Stimulated activated CD8-positive, alpha-beta memory T cell treated with anti-CD3 and anti-CD28 coated beads, Interleukin-15, amount 100 ng/mL, for 1 hour (primary cell): ENCODE data around the gene MTSS2.

Experiments
- DNase-seq: peaks from one replicate; pipeline ENCODE4 v3.0.0-alpha.2; 2020; ENCODE audit warnings: low read depth

MTSS2 gene

DNA sequence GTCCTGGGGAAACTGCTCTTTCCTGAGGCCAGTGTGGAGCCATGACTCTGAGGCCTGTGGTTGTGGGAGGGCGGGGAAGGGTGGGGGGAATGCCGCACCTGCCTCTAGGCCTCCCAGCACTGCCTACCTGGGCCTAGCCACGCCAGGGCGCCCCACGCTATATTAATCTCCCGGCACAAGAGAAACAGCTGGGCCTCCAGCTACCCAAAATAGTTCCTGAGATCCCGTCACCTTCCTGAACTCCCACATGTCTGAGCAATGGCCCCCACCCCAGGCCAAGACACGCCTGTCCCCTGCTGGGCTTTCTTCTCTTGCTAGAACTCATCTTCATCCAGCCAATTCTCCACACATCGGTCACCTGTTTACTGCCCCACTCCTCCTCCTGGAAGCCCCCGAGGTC, 13.0 kb upstream of the MTSS2 start:
- no peak for DNase-seq

DNA sequence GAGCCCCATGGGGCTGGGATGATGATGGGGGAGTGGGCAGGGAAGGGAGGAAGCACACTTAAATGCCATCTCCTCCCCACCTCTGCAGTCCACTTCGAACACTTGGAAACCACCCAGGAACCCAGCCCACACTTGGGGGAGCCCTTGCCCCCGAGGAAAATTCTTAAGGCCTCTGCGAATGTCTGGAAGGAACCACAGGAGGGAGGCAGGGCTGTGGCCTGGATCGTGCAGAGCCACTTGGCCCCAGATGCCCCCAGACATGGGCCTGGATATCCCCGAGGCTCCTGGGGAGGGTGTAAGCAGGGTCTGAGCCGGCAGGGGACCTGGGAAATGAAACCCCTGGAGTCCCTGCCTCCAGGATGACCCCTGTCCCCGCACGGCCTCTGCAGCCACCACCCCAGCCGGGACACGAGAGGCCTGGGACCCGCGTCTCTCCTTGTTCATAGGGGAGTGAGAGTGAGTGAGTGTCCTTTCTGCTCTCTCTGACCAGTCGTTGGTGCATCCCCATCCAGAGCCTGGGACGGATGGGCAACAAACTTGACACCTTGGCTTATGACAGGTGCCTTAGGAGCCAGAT, 11.8 kb upstream of the MTSS2 start:
- no peak for DNase-seq

DNA sequence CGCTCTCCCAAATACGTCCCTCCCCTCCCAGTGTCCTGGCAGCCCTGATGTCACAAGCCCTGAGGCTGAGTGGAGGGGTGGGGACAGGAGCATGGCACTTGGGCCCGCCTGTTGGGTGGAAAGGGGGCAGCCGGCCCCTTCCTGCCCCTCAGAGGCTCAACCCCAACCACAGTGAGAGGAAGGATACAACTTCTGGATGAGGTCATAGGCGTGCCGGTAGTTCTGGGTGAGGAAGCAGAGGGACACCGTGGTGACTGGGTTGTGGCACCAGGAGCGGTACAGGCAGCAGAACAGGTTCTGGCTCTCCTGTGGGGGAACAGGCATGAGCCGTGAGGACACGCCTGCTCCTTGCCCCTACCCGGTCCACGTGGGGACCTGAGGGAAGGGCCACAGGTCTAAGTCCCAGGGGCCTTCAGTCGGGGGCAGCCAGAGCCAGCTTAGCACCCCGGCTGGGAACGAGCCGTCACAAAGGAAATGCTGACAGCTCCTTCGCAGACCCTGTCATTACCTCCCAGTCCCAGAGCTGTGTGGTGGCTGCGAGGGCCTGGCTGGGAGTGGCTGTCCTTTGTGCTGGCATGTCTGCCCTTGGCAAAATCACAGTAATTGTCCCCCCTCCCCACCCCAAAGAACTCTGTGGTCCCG, 11.2 kb upstream of the MTSS2 start:
- DNase-seq = no peak

DNA sequence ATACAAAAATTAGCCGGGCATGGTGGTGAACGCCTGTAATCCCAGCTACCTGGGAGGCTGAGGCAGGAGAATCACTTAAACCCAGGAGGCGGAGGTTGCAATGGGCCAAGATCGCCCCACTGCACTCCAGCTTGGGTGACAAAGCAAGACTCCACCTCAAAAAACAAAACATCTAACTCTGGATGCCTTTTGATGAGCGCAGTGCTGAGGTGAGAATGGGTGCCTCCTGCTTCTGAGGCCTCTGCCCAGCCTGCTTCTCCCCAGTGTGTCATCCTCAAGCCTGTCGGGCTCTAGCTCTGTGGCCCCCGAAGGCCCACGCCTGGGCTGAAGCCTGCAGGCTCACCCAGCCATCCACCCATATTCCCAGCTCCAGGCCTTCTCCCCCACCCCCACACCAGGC, 10.5 kb upstream of the MTSS2 start:
- DNase-seq = no peak

DNA sequence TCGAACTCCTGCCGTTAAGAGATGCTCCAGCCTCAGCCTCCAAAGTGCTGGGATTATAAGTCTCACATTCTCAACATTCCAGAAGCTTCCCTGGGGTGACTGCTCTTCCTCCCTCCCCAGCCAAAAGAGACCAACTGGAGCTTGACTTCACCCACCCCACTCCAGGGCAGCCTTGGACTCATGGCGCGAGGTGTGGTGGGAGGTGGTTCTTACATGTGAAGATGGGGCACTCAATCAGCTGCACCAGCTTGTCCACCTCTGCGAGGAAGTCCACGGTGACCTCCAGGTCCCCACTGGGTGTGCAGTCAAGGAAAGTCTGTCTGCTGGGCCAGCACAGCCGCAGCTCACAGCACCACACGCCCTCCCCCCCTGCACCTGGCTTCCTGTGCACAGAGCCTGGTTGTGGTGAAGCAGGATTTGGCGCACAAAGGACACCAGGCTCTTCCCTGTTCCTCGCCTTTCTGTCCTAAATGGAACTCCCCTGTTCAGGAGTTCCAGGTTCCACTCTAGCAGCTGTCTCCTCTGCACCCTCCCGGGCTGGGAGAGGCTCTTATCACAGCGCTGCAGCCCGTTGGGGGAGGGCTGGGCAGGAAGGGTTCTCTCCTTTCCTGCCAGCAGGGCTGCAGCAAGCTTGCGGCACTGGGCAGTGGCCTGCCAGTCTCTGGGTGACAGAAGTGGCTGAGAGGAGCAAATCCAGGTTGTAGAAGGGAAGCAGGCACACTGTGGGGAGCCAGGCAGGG, 9.6 kb upstream of the MTSS2 start:
- DNase-seq = no peak

DNA sequence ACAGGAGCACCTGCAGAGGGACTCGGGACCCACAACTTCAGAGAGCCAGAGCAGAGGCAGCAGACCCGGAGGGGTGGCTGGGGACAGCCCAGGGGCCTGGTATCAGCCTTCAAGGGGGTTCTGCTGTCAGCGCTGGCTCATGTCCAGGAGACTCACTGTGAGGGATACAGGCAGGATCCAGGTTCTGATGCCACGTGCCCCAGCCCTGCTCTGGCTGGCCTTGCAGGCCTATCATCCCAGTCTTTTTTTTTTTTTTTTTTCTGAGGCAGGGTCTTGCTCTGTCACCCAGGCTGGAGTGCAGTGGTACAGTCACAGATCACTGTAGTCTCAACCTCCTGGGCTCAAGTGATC, 9.0 kb upstream of the MTSS2 start:
- DNase-seq = no peak

DNA sequence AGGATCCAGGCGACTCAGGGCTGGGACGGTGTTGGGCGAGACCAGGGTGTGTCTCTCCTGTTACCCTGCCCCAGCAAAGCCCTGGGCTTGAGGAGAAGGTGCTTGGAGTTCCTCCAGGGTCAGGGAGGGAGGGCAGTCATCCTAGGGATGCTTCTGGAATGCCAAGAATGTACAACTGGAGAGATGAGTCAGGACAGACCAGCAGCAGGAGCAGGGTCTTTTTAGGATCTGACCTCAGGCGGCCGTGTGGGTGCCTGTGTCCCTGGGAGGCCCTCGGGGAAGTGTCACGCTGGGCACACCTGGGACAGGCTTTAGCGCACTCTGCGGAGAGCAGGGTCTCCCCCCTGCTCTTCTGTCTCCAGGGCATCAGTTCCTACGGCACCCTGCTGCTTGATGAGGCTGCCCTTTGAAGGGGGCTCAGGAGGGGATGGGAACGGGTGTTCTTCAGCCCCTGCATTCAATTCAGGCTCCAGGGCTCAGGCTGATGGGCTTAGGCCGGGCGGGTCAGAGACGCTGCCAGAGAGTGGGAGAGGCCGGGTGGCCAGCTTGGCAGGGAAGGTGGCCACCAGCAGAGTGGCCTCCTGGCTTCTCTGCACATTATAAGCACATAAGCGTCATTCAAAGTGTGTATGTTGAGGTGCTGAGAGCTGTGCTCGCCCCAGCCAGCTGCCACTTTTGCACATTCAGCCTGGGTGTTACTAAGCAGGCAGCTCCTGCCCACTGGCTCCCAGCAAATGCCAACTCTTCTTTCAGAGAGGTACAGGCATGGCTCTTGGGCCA, 8.4 kb upstream of the MTSS2 start:
- no peak for DNase-seq

DNA sequence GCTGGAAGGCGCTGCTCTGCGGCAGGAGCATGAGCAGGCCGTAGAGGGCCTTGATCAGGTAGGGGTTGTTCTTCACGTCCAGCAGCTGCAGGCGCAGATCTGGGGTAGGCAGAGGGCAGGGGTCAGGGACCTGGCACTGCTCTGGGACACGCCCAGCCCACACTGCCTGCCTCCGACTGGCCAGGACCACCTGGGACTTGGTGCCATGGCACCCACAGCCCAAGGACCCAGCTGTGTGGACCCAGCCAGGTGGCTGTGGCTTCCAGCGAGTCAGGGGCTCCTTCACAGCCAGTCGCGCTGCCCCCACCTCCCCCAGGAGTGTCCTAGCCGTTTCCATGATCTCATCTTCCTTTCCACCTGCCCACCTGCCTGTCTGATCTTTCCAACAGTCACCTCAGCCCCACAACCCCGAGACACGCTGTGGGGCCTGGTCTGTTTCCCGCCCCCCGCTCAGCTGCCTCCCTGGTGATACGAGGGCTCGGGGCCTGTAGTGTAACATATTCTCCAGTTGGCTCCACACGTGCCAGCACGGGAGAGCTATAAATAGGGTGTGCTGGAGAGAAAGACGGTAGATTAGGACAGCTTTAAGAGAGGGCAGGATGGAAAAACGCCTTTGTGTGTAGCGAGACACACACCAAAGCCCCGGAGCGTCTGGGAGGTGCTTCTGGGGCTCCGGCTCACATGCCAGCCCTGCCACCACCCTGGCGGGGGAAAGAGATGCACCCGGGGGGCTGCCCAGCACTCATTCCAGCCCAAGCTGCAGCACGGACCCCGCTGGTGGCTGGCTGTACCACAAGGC, 7.2 kb upstream of the MTSS2 start:
- DNase-seq = no peak

DNA sequence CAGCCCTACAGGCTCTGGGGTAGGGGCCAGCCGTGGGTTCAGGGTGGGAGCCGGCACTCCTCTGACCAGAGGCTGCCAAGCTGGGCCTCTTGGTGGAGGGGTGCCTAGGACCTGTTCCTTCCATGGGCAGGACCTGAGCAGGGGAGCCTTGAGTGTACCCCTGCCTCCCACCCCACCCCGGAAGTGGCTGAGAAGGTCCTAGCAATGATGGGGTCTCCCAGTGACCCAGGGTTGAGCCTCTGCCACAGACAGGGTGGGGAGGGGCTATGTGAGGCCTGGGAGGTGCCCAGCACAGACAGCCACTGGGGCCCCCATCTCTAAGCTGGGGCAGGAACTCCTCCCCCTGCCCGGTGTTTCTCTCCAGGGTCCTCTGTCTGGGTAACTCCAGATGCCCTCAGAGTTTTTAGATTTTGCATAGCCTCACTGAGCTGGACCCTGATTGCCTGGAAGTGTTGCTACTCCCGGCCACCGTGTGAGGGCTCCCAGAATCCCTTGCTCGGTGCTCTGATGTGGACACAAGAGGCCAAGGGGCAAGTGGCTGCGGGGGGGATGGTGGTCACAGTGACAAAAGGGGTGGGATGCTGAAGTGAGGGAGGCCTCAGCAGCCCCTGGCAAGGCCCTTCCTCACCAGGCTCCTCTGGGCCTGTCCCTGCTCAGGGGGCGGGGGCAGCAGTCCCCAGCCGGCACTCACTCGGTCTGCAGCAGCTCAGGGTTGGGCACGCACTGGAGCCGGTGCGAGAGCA, 6.4 kb upstream of the MTSS2 start:
- no peak for DNase-seq

DNA sequence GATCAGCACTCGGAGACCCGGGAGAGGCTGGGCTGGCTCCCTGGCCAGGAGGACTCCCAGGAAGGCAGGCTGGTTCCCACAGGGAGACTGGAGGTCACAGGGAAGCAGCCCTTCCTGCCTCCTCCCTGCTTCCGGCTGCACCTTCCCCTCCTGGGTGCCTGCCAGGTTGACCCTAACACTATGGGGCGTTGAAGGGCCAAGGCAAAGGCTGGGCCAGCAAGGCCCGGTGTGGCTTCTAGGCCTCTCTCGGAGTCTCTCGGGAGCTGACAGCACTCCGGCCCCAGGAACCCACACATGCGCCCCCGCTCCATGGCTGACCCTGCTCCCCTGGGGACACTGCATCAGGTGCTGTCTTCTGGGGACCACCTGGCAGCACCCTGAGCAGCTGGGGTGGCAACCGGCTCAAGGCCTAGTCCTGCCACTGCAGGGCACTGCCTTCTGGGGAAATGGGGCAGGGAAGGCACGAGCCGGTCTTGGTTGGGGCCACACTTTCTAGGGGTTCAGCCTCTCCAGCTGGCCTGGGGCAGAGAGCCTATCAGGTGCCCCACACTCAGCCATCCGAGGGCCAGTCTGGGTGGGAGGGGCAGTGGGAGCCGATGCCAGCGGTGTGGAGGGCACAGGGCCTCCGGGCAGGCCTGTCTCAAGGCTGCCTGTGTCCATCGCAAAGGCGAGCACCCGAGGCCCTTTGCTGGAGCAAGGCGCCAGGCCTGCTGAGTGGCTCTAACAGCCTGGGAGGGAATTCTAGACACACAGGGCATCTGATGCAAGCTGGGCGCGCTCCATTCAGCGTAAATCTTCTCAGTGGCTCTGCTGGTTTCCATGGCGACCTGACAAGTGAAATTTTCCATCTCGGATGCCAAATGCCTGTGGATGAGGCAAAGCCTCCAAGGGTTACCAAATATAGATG, 5.6 kb upstream of the MTSS2 start:
- DNase-seq = no peak

DNA sequence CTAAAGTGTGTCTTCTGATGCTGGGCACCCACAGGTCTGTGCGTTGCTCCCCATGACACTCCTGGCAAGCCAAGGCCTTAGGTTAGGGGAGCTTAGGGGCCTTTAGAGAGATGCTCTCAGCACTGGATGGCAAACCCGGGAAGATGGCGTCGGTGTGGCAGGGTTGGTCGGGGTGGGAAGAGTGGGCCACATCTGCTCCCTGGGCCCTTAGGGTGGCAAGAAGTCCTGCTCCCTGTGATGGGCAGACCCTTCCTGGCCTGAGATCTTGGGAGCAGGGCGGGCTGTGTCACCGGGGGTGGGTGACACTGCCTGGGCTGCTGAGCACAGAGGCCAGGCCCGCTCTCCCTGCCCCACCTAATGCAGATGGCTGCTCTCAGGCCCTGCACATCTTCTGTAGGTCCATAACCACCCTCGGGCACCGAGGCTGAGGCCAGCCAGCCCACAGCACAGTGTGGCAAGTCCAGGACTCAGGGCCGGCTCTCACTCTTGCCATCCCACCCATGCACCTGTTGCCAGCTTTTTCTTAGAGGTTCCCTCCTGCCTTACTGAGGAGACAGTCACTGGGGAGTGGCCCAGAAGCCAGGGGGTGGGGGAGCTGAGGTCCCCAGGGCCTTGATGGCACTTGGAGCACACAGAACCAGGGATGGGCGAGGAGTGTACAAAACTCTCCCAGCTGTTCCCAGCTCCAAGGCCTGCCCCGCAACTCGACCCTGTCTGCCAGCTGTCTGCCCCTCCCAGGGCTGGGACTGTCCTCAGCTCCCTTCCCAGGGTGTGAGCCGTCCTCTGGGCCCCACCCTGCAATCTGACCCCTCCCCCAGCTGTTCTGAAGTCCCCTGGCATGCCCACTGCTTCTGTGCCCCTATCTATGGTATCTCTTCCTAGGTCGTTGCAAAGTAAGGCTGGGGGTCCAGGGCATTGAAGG, 4.4 kb upstream of the MTSS2 start:
- no peak for DNase-seq

DNA sequence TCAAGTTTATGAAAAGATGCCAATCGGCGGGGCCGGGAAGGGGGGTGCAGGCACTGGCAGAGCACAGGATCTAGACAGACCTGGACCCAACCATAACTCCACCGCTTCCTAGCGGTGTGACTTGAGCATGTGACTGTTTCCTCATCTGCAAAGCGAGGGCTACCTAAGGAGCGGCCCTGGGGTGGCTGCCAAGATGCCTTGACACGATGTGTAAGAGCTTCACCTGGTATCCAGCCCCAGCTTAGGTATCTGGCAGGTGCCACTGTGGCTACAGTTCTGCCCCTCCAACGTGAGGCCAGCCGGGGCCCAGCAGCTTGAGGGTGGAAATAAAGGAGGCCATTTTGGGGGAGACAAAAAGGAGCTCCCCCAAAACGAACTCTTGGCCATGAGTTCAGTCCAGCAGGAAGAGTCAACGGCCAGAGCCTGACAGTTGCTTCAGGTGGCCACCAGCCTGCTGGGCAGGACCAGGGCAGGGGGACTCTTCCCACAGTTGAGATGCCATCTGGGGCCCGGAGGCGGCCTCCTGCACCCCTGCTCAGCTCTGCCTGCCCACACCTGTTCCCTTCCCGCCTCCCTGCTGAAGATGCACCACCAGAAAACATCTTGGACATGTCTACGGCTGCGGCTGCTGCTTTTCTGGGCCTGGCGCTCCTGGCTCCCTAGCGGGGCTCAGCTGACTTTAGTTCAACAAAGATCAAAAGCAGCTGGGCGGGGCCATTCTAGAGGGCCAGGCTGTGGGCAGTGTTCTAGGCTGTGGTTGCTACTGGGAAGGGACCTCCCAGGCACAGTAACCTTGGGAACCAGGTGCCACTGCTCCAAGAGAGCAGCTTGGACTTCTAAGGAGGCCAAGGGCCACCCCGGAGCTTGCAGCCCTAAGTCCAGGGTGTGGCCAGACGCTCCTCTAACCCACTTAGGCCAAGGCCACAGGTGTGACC, 3.4 kb upstream of the MTSS2 start:
- DNase-seq = no peak

DNA sequence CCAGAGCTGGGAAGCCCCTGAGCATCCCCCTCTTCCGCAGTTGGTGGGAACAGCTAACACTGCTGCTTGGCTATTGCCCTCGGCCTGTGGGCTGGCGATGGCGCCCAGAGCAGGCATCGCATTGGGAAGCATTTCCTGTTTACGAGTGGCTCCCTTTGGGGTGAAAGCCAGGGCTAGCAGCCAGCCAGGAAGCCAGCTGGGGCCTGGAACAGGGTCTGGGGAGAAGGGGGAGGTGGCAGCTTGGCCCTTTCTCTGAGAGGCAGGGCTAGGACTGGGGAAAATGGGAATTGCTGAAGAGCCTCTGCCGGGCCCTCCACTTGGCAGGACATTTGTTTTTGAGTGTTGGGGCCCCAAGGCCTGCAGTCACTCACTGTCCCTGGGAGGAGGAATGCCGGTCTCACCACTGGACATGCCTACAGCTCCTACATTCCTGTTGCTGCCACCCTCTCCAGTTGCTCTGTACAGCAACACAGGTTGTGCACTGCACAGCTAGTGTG, 2.4 kb upstream of the MTSS2 start:
- no peak for DNase-seq

DNA sequence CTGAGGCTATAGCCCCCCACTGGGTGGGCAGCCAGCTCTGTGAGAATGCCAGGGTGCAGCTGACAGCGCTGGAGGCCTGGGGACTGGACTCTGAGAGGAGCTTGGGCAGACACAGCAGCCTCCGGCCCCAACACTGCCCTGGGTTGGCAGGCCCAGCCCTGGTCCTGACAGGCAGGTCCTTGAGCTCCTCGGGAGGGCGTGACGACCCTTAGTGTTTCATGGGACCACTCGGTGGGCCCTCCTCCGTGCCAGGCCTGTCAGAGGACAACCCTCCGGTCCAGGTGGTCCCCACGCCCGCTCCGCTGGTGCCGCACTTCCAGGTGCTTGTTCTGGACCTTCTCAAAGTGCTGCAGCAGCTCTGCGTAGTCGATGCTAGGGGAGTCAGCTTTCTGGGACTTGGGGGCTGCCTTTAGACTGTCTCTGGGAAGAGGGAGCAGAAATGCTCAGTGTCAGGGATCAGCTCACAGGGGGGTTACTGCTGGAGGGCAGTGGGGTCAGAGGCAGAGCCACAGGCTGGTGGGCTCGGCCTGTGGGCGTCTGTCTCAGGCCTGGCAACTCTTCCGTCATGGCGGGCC, 1.9 kb upstream of the MTSS2 start:
- DNase-seq = no peak

DNA sequence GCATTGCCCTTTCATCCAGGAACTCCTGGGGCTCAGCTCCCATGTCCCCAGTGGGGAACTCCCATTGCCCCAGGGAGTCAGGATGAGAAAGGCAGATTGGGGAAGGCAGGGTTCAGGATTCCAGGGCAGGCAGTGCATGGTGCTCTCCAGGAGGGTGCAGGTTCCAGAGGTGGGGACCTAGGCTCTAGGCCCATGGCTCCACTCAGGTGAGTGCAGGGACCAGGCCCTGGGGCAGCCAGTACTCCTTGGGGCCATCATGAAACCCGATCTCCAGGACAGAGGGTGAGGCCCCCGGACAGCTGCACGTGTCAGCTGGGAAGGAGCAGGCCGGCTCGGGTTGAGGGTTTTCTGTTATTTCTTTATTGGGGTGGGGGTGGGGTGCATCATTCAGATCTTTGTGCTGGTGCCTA, 1.3 kb upstream of the MTSS2 start:
- DNase-seq = no peak

DNA sequence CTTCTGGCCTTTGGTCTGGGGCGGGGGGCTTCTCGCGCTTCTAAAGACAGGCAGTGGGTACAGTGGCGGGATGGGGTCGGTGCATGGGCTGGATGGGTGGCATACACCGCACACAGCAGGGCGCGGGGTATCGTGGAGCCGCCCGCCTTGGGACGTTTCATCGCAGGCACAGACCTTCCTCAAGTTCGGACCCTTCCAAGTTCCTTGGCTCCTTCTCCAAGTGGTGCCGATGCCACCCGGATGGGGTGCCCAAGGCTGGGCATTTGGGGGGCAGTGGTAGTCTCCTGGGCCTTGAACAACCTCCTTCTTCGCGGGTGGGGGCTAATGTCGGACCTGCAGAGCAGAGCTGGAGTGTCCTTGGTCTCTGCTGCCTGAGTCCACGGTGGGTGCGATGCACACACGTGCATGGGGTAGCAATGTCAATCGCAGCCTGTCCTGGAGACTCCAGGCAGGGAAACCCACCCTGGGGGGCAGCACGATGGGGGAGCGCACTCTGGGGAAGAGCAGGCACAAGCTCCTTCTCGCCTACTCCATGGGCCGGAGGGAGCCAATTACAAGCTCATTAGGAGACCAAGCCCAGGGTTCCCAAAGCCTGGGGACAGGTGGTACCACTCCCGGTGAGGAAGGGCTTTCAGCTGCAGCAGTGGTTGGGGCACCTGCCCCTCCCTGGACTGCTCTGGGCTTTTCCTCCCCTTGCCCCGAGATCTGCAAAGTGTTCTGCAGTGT, 686 bp upstream of the MTSS2 start:
- DNase-seq = no peak
